DOHH2 (cell line): ENCODE measurements around the gene GCN1.

Source experiments
- H3F3A ChIP-seq: fragments of 200-600 bp; sonication (generic), shearing (Covaris generic); 2 replicates; pipeline ENCODE4 v1.6.0; 2016; ENCODE audit warnings: antibody characterized with exemption, mild to moderate bottlenecking; ENCODE audit not compliant: control insufficient read depth, insufficient read depth
- H3K27ac ChIP-seq: fragments of 200-600 bp; sonication (generic); 2 replicates; pipeline ENCODE4 v1.5.1; 2014; ENCODE audit warnings: low read depth, mild to moderate bottlenecking, low read length, moderate library complexity
- H3K27me3 ChIP-seq: fragments of 200-600 bp; sonication (generic); 2 replicates; pipeline ENCODE4 v1.6.1; 2014; ENCODE audit warnings: mild to moderate bottlenecking, low read length, mixed read lengths; ENCODE audit not compliant: control insufficient read depth
- H3K36me3 ChIP-seq: fragments of 200-600 bp; sonication (generic); 2 replicates; pipeline ENCODE4 v1.6.1; 2014; ENCODE audit warnings: mild to moderate bottlenecking, low read length, moderate library complexity, mixed read lengths; ENCODE audit not compliant: control insufficient read depth
- H3K4me1 ChIP-seq: fragments of 200-600 bp; sonication (generic); 2 replicates; pipeline ENCODE4 v1.6.1; 2014; ENCODE audit warnings: mild to moderate bottlenecking, low read length, mixed read lengths; ENCODE audit not compliant: control insufficient read depth
- H3K4me2 ChIP-seq: fragments of 200-600 bp; sonication (generic); 2 replicates; pipeline ENCODE4 v1.6.0; 2014; ENCODE audit warnings: mild to moderate bottlenecking, low read length, moderate library complexity
- H3K4me3 ChIP-seq: fragments of 200-600 bp; sonication (generic); 2 replicates; pipeline ENCODE4 v1.5.1; 2014; ENCODE audit warnings: mild to moderate bottlenecking, low read length, mixed read lengths
- H3K79me2 ChIP-seq: fragments of 200-600 bp; sonication (generic); 2 replicates; pipeline ENCODE4 v1.6.1; 2014; ENCODE audit warnings: mild to moderate bottlenecking, low read length, mixed read lengths; ENCODE audit not compliant: control insufficient read depth
- H3K9me2 ChIP-seq: fragments of 200-600 bp; sonication (generic); replicated peaks from 2 replicates; pipeline ENCODE4 v1.6.1; 2014; ENCODE audit warnings: mild to moderate bottlenecking, low read length, mixed read lengths; ENCODE audit not compliant: control insufficient read depth
- H3K9me3 ChIP-seq: fragments of 200-600 bp; sonication (generic); 2 replicates; pipeline ENCODE4 v1.6.1; 2014; ENCODE audit warnings: antibody characterized with exemption, low read length, mixed read lengths; ENCODE audit not compliant: control insufficient read depth, insufficient read depth
- H4K20me1 ChIP-seq: fragments of 200-600 bp; sonication (generic); 2 replicates; pipeline ENCODE4 v1.6.0; 2014; ENCODE audit warnings: low read depth, mild to moderate bottlenecking, antibody characterized with exemption, low read length, moderate library complexity; ENCODE audit not compliant: control insufficient read depth, insufficient read depth
- CTCF ChIP-seq: fragments of 200-600 bp; sonication (generic); IDR thresholded peaks from one replicate; pipeline ENCODE4 v1.5.1; 2014; ENCODE audit warnings: antibody characterized with exemption, mild to moderate bottlenecking, low read depth, low read length; ENCODE audit not compliant: poor library complexity, severe bottlenecking
- EZH2phosphoT487 ChIP-seq: fragments of 200-600 bp; sonication (generic); IDR thresholded peaks from 2 replicates; pipeline ENCODE4 v1.6.1; 2017; ENCODE audit warnings: borderline replicate concordance, mild to moderate bottlenecking, antibody characterized with exemption, low read length, moderate library complexity, mixed read lengths

GCN1 gene

GRCh38 chr12:120183211-120183631 lies 11.3 kb downstream of the GCN1 start:
- Histone ChIP-seq H3K9me2 (no peaks in the 10 kb centered on the region), H4K20me1 (no peaks in the 10 kb centered on the region; the same call in 1 of the 2 replicates), H3K4me3 (no peak overlapping the region), H3K79me2 (peaks cover 70% of the 10 kb centered on the region), H3K36me3 (peaks cover 84% of the 10 kb centered on the region), H3F3A (no peaks in the 10 kb centered on the region), H3K4me1 (no peaks in the 10 kb centered on the region), H3K27ac (no peak overlapping the region), H3K27me3 (no peaks in the 10 kb centered on the region), H3K9me3 (no peaks in the 10 kb centered on the region), H3K4me2 (no peak overlapping the region)
- TF ChIP-seq CTCF, result no peak
- TF ChIP-seq EZH2phosphoT487, result no peak

- Histone ChIP-seq H3K27ac (no peak overlapping the region), H3K9me3 (no peaks in the 10 kb centered on the region), H3K9me2 (no peaks in the 10 kb centered on the region), H3K4me1 (no peaks in the 10 kb centered on the region), H3F3A (no peaks in the 10 kb centered on the region), H3K4me3 (no peak overlapping the region), H4K20me1 (no peaks in the 10 kb centered on the region; the same call in none of the 2 replicates), H3K36me3 (peaks cover 85% of the 10 kb centered on the region), H3K79me2 (peaks cover 61% of the 10 kb centered on the region), H3K27me3 (no peaks in the 10 kb centered on the region), H3K4me2 (no peak overlapping the region)
- no peak for TF ChIP-seq EZH2phosphoT487
- TF ChIP-seq CTCF, result no peak
Measured at GRCh38 chr12:120181991-120182631, 12.4 kb downstream of the GCN1 start.

GRCh38 chr12:120180975-120181374 lies 13.5 kb downstream of the GCN1 start:
- Histone ChIP-seq H3K9me2 (no peaks in the 10 kb centered on the region), H3F3A (no peaks in the 10 kb centered on the region), H3K4me1 (no peaks in the 10 kb centered on the region), H4K20me1 (no peaks in the 10 kb centered on the region; the same call in none of the 2 replicates), H3K4me3 (no peak overlapping the region), H3K27ac (no peak overlapping the region), H3K4me2 (no peak overlapping the region), H3K79me2 (peaks cover 51% of the 10 kb centered on the region), H3K36me3 (peaks cover 85% of the 10 kb centered on the region), H3K9me3 (no peaks in the 10 kb centered on the region), H3K27me3 (no peaks in the 10 kb centered on the region)
- TF ChIP-seq EZH2phosphoT487, result no peak
- TF ChIP-seq CTCF, result no peak
